Neural cell (in vitro differentiated cells): ENCODE results near the gene TLE1.

Experiments used
- EP300 ChIP-seq: fragments of 450-650 bp; conservative IDR thresholded peaks from 2 replicates; pipeline ENCODE4 v1.6.1; 2014; ENCODE audit warnings: antibody characterized with exemption, mild to moderate bottlenecking, moderate library complexity; ENCODE audit not compliant: poor library complexity, severe bottlenecking
- EZH2 ChIP-seq: fragments of 200-600, 300-800 bp; shearing (Covaris generic), sonication (generic); IDR thresholded peaks from 2 replicates; pipeline ENCODE4 v1.6.1; 2014; ENCODE audit warnings: antibody characterized with exemption, low read length, borderline replicate concordance, mild to moderate bottlenecking; ENCODE audit not compliant: insufficient read depth, poor library complexity, severe bottlenecking
- RAD21 ChIP-seq: fragments of 450-650 bp; conservative IDR thresholded peaks from 2 replicates; pipeline ENCODE4 v1.6.1; 2014; ENCODE audit warnings: antibody characterized with exemption, mild to moderate bottlenecking, moderate library complexity
- REST ChIP-seq: IDR thresholded peaks from 2 replicates; pipeline ENCODE4 v1.6.1; 2012; ENCODE audit warnings: borderline replicate concordance
- TAF1 ChIP-seq: IDR thresholded peaks from 2 replicates; pipeline ENCODE4 v1.6.1; 2012; ENCODE audit warnings: low read depth
- TF ChIP-seq, protein P1 (sequence below): fragments of 450-650 bp; IDR thresholded peaks from 2 replicates; pipeline ENCODE4 v1.5.1; 2014; ENCODE audit warnings: antibody characterized with exemption, mild to moderate bottlenecking, moderate library complexity; ENCODE audit not compliant: poor library complexity, severe bottlenecking

- TF ChIP-seq TAF1 (no peak), EZH2 (no peak), RAD21 (no peak), EP300 (no peak), REST (no peak)
- TF ChIP-seq, protein P1, sequence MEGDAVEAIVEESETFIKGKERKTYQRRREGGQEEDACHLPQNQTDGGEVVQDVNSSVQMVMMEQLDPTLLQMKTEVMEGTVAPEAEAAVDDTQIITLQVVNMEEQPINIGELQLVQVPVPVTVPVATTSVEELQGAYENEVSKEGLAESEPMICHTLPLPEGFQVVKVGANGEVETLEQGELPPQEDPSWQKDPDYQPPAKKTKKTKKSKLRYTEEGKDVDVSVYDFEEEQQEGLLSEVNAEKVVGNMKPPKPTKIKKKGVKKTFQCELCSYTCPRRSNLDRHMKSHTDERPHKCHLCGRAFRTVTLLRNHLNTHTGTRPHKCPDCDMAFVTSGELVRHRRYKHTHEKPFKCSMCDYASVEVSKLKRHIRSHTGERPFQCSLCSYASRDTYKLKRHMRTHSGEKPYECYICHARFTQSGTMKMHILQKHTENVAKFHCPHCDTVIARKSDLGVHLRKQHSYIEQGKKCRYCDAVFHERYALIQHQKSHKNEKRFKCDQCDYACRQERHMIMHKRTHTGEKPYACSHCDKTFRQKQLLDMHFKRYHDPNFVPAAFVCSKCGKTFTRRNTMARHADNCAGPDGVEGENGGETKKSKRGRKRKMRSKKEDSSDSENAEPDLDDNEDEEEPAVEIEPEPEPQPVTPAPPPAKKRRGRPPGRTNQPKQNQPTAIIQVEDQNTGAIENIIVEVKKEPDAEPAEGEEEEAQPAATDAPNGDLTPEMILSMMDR, result no peak
These were observed 59.9 kb downstream of the TLE1 start for GRCh38 chr9:81629440-81629839.
